Nephron (organoid): ENCODE data around the gene VSIR.
A peak's percentile ranks its signal among the peaks of the same experiment; 100 is the strongest.

Experiments used
- H3K27ac Mint-ChIP-seq, 3 experiments: 2 replicates each; pipeline ENCODE4 v1.8.0; 2020; ENCODE audit warnings: mixed read lengths in 3 of 3, mild to moderate bottlenecking in 2 of 3, moderate library complexity in 1 of 3
- H3K27me3 Mint-ChIP-seq: 2 replicates; pipeline ENCODE4 v1.8.0; 2021; ENCODE audit warnings: low read depth, mild to moderate bottlenecking, moderate library complexity, mixed read lengths
- H3K36me3 Mint-ChIP-seq: 2 replicates; pipeline ENCODE4 v1.8.0; 2020; ENCODE audit warnings: low read depth, mixed read lengths
- H3K4me1 Mint-ChIP-seq: 2 replicates; pipeline ENCODE4 v1.8.0; 2020; ENCODE audit warnings: mixed read lengths
- H3K4me3 Mint-ChIP-seq, 3 experiments: 2 replicates each; pipeline ENCODE4 v1.8.0; 2020; ENCODE audit warnings: mild to moderate bottlenecking in 3 of 3, mixed read lengths in 3 of 3, moderate library complexity in 2 of 3
- H3K9me3 Mint-ChIP-seq: 2 replicates; pipeline ENCODE4 v1.8.0; 2020; ENCODE audit warnings: mixed read lengths
- TF ChIP-seq, protein P1 (sequence below), 3 experiments: fragments of 200-600 bp; sonication (generic); IDR thresholded peaks; one replicate each; pipeline ENCODE4 v1.5.0; 2021; ENCODE audit warnings: antibody characterized with exemption in 3 of 3; ENCODE audit not compliant: unreplicated experiment in 3 of 3

Gene VSIR

DNA sequence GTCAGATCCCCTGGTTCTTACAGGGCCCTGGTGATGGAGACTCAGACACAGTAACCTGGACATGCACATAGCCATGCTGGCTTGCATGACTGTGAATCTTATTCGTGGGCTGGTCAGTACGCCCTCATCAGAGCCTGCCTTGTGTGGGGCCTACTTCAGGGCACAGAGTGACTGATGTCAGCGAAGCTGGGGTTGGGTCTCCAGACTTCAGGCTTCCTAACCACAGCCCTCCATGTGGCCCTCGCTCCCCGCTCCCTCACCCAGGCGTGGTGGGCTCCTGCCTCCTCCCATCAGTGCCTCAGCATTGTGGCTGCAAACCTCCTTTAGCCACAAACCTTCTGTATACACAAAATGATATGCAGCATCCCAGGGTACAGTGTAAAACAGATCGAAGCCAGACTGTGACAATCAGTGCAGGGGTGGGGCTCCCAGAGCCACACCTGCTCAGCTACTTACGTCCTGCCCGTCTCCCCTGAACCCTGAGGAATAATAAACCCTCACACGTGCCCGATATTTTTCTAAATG, 46.7 kb downstream of the VSIR start:
- no peak overlapping the region for H3K4me3 Mint-ChIP-seq
- H3K4me1 Mint-ChIP-seq: peaks cover 38% of the 10 kb centered on the region
- H3K36me3 Mint-ChIP-seq: no peaks in the 10 kb centered on the region
- TF ChIP-seq, protein P1, sequence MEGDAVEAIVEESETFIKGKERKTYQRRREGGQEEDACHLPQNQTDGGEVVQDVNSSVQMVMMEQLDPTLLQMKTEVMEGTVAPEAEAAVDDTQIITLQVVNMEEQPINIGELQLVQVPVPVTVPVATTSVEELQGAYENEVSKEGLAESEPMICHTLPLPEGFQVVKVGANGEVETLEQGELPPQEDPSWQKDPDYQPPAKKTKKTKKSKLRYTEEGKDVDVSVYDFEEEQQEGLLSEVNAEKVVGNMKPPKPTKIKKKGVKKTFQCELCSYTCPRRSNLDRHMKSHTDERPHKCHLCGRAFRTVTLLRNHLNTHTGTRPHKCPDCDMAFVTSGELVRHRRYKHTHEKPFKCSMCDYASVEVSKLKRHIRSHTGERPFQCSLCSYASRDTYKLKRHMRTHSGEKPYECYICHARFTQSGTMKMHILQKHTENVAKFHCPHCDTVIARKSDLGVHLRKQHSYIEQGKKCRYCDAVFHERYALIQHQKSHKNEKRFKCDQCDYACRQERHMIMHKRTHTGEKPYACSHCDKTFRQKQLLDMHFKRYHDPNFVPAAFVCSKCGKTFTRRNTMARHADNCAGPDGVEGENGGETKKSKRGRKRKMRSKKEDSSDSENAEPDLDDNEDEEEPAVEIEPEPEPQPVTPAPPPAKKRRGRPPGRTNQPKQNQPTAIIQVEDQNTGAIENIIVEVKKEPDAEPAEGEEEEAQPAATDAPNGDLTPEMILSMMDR (IDR thresholded peaks at IDR 0.05; ENCODE audit: unreplicated experiment in 3 of 3): no peak
- peaks cover 20% of the 10 kb centered on the region for H3K27me3 Mint-ChIP-seq
- H3K9me3 Mint-ChIP-seq: no peaks in the 10 kb centered on the region
- H3K27ac Mint-ChIP-seq: peak overlapping the region in 1 of 3 experiments; percentile 18

DNA sequence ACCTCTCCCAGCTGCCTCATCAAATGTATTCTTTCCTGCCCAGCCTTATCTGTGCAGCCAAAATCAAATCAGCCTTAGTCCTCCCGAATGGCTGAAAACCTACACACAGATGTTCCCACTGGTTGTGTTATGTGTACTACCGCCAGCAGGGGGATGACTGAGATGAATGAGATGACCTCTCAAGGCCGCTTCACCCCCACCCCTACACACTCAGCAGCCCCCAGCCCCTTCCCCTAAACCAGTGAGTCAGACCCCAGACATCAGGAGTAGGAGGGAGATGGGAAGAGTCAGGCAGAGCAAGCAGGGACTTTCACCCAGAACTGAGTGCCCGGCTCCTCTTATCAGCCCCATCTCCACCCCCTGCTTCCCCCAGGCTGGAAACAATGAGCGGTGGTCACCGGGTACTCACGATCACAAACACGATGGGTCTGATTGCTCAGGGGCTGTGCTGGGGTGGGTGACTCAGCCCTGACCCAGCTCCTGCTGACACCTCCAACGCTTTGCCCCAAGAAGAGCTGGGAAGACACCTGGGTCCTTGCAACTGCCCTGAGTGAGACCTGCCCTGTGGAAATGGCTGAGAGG, 47.2 kb downstream of the VSIR start:
- H3K4me1 Mint-ChIP-seq: peaks cover 40% of the 10 kb centered on the region

DNA sequence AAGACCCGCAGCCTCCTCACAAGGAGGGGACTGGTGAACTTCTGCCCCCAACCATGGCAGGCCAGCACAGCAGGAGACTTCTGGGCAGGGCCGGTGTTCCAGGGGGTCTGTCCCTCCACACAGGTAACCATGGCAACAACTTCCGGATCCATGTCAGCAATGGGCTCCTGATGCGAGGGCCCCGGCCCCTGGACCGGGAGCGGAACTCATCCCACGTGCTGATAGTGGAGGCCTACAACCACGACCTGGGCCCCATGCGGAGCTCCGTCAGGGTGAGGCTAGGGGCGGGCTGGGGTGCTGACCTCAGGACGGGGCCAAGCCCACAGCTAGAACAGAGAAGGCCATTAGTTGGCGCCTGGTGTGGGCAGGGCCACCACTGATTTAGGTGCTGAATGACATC, 48.1 kb downstream of the VSIR start:
- TF ChIP-seq, protein P1 (IDR thresholded peaks at IDR 0.05; ENCODE audit: unreplicated experiment in 3 of 3): no peak
- no peak overlapping the region for H3K27ac Mint-ChIP-seq
- H3K36me3 Mint-ChIP-seq: no peaks in the 10 kb centered on the region
- H3K4me3 Mint-ChIP-seq: no peak overlapping the region
- H3K4me1 Mint-ChIP-seq: peaks cover 49% of the 10 kb centered on the region
- no peaks in the 10 kb centered on the region for H3K9me3 Mint-ChIP-seq
- H3K27me3 Mint-ChIP-seq: peaks cover 20% of the 10 kb centered on the region

More for the DNA sequence above, 47.2 kb downstream of the VSIR start:
- Mint-ChIP-seq H3K36me3 (no peaks in the 10 kb centered on the region), H3K27ac (peak overlapping the region in 1 of 3 experiments; percentile 36), H3K4me3 (no peak overlapping the region), H3K9me3 (no peaks in the 10 kb centered on the region), H3K27me3 (peaks cover 20% of the 10 kb centered on the region)
- TF ChIP-seq, protein P1 (IDR thresholded peaks at IDR 0.05; ENCODE audit: unreplicated experiment in 3 of 3): peak in 2 of 3 experiments; percentile 15 to 22

DNA sequence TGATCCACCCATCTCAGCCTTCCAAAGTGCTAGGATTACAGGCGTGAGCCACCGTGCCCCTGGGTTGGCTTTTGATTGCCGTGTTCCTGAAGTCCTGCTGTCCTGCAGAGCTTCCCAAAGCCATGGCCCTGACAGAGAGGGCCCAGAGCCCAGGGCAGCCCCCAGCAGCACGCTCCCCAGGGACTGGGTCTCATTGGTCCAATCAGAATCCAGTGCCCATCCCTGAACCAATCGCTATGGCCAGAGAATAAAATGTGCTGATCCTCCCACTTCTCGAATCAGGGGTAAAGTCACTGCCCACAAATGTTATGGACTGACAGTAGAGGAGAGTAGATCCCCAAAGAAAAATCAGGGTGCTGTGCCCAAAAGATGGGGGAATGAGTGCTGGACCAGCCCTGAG, 48.8 kb downstream of the VSIR start:
- H3K36me3 Mint-ChIP-seq: no peaks in the 10 kb centered on the region
- H3K9me3 Mint-ChIP-seq: no peaks in the 10 kb centered on the region
- TF ChIP-seq, protein P1 (IDR thresholded peaks at IDR 0.05; ENCODE audit: unreplicated experiment in 3 of 3): no peak
- H3K27me3 Mint-ChIP-seq: peaks cover 20% of the 10 kb centered on the region
- no peak overlapping the region for H3K4me3 Mint-ChIP-seq
- peaks cover 51% of the 10 kb centered on the region for H3K4me1 Mint-ChIP-seq
- no peak overlapping the region for H3K27ac Mint-ChIP-seq

DNA sequence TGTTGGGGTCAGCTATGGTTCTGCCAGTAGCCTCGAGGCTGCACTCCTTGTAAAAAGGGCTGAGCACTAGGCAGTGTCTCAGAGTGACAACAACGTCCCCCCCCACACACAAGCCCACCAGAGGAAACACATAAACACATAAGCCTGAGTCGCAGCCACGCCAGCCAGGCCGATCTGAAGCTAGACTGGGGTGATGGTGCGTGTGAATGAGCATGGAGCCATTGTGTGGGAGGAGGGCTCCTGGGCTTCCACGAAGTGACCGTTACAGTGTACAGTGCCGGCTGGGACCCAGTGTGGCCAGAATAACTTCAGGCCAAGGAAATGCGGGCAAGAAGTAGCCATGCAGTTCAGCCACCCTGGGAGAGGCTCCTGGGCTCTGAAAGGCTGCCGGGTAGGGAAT, 50.0 kb downstream of the VSIR start:
- Mint-ChIP-seq H3K9me3 (no peaks in the 10 kb centered on the region), H3K4me1 (peaks cover 41% of the 10 kb centered on the region), H3K27me3 (peaks cover 20% of the 10 kb centered on the region), H3K4me3 (peak overlapping the region in 1 of 3 experiments; percentile 14), H3K36me3 (no peaks in the 10 kb centered on the region), H3K27ac (no peak overlapping the region)
- TF ChIP-seq, protein P1 (IDR thresholded peaks at IDR 0.05; ENCODE audit: unreplicated experiment in 3 of 3): no peak

DNA sequence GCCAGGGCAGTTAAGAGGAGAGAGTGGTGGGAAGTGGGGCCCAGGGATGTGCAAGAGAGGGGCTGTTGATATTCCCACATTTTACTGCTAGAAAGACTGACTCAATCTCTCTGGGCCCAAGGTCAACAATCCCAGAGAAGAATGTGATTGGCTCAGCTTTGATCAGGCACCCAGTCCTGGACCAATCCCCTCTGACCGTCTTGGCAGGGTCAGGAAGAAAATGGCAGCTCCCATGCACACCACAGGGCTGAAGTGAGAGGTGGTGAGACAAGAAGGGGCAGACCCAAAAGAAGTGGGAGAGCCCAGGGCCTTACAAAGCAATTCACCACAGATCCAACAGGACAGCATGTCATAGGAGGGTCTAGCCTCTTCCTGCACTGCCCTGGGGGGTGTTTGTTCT, 50.5 kb downstream of the VSIR start:
- no peaks in the 10 kb centered on the region for H3K9me3 Mint-ChIP-seq
- peaks cover 37% of the 10 kb centered on the region for H3K4me1 Mint-ChIP-seq
- peak overlapping the region; percentile 9 to 56 (median 14) for H3K27ac Mint-ChIP-seq
- H3K36me3 Mint-ChIP-seq: no peaks in the 10 kb centered on the region
- H3K27me3 Mint-ChIP-seq: peaks cover 20% of the 10 kb centered on the region
- TF ChIP-seq, protein P1 (IDR thresholded peaks at IDR 0.05; ENCODE audit: unreplicated experiment in 3 of 3): no peak
- H3K4me3 Mint-ChIP-seq: no peak overlapping the region
